GM23338 (cell line): ENCODE data around the gene FAM120A. TPM values are rescaled to one million over a fixed set of nuclear protein-coding genes. Genes with fewer than 3 reads are reported as not detected.

Source experiments
- ATAC-seq: fragments of 200-7000 bp; cut with Tn5 transposase; 3 replicates; pipeline ENCODE4 v1.9.1; 2020
- DNase-seq: peaks from one replicate; pipeline ENCODE4 v3.0.0-alpha.2; 2015; ENCODE audit warnings: low spot score
- H2AFZ ChIP-seq: fragments of 200-600 bp; sonication (generic); 2 replicates; pipeline ENCODE4 v1.8.0; 2016; ENCODE audit warnings: antibody characterized with exemption, mild to moderate bottlenecking, moderate library complexity
- H3F3A ChIP-seq: fragments of 200-600 bp; sonication (generic); replicated peaks from 2 replicates; pipeline ENCODE4 v1.8.0; 2017; ENCODE audit warnings: antibody characterized with exemption, mixed run types, low read depth
- H3K27ac ChIP-seq: fragments of 200-600 bp; sonication (generic); 2 replicates; pipeline ENCODE4 v1.6.1; 2016; ENCODE audit warnings: low read depth
- H3K27me3 ChIP-seq: fragments of 200-600 bp; sonication (generic); 2 replicates; pipeline ENCODE4 v1.8.0; 2016; ENCODE audit warnings: mild to moderate bottlenecking, mixed run types, moderate library complexity; ENCODE audit not compliant: insufficient read depth
- H3K36me3 ChIP-seq: fragments of 200-600 bp; sonication (generic); 2 replicates; pipeline ENCODE4 v1.8.0; 2016; ENCODE audit warnings: mild to moderate bottlenecking; ENCODE audit not compliant: insufficient read depth
- H3K4me1 ChIP-seq: fragments of 200-600 bp; sonication (generic); 2 replicates; pipeline ENCODE4 v1.8.0; 2016; ENCODE audit warnings: mild to moderate bottlenecking, moderate library complexity; ENCODE audit not compliant: insufficient read depth
- H3K4me2 ChIP-seq: fragments of 200-600 bp; sonication (generic); 2 replicates; pipeline ENCODE4 v1.7.1; 2017; ENCODE audit warnings: mixed run types
- H3K4me3 ChIP-seq: fragments of 200-600 bp; sonication (generic); 2 replicates; pipeline ENCODE4 v1.6.1; 2016; ENCODE audit warnings: mixed run types
- H3K79me2 ChIP-seq: fragments of 200-600 bp; sonication (generic); replicated peaks from 2 replicates; pipeline ENCODE4 v1.8.0; 2017; ENCODE audit warnings: mild to moderate bottlenecking; ENCODE audit not compliant: insufficient read depth
- H3K9me2 ChIP-seq: fragments of 200-600 bp; sonication (generic); 2 replicates; pipeline ENCODE4 v1.8.0; 2017; ENCODE audit not compliant: insufficient read depth
- H4K20me1 ChIP-seq: fragments of 200-600 bp; sonication (generic); replicated peaks from 2 replicates; pipeline ENCODE4 v1.8.0; 2017; ENCODE audit warnings: mild to moderate bottlenecking; ENCODE audit not compliant: insufficient read depth
- H3K27ac Mint-ChIP-seq: 2 replicates; pipeline ENCODE4 v1.8.0; 2020; ENCODE audit warnings: inconsistent platforms, mild to moderate bottlenecking, moderate library complexity, mixed read lengths
- H3K27me3 Mint-ChIP-seq: 3 replicates; pipeline ENCODE4 v1.8.0; 2022; ENCODE audit warnings: low read depth, mild to moderate bottlenecking, moderate library complexity, mixed read lengths, inconsistent platforms; ENCODE audit not compliant: insufficient read depth, poor library complexity
- H3K36me3 Mint-ChIP-seq: 3 replicates; pipeline ENCODE4 v1.8.0; 2021; ENCODE audit warnings: low read depth, mild to moderate bottlenecking, inconsistent platforms, moderate library complexity, mixed read lengths
- H3K4me1 Mint-ChIP-seq: 3 replicates; pipeline ENCODE4 v1.8.0; 2020; ENCODE audit warnings: mild to moderate bottlenecking, inconsistent platforms, mixed read lengths
- H3K4me3 Mint-ChIP-seq: 3 replicates; pipeline ENCODE4 v1.8.0; 2021; ENCODE audit warnings: moderate library complexity, mild to moderate bottlenecking, inconsistent platforms, mixed read lengths
- H3K9me3 Mint-ChIP-seq: 3 replicates; pipeline ENCODE4 v1.8.0; 2020; ENCODE audit warnings: moderate library complexity, mild to moderate bottlenecking, inconsistent platforms, mixed read lengths
- CREB1 ChIP-seq: fragments of 250-450 bp; sonication (Bioruptor Pico); IDR thresholded peaks from 2 replicates; pipeline ENCODE4 v1.5.0; 2020; ENCODE audit warnings: low read depth, mild to moderate bottlenecking, moderate library complexity
- CTCF ChIP-seq, 2 experiments: fragments of 200-600 bp in 1 of 2; sonication (generic) in 1 of 2; conservative IDR thresholded peaks; 2 replicates each; pipeline versions ENCODE4 v1.5.1 to v1.6.1; 2016 to 2017; ENCODE audit warnings: antibody characterized with exemption in 2 of 2, low read depth in 2 of 2, mild to moderate bottlenecking in 2 of 2, moderate library complexity in 1 of 2
- EZH2 ChIP-seq: fragments of 200-600 bp; sonication (generic); IDR thresholded peaks from one replicate; pipeline ENCODE4 v1.8.0; 2017; ENCODE audit warnings: antibody characterized with exemption, mild to moderate bottlenecking, low read depth; ENCODE audit not compliant: unreplicated experiment
- EZH2phosphoT487 ChIP-seq: fragments of 200-600 bp; sonication (generic); IDR thresholded peaks from one replicate; pipeline ENCODE4 v1.8.1; 2018; ENCODE audit warnings: antibody characterized with exemption; ENCODE audit not compliant: unreplicated experiment
- JUNB ChIP-seq: IDR thresholded peaks from one replicate; pipeline ENCODE4 v1.6.1; 2016; ENCODE audit warnings: antibody characterized with exemption; ENCODE audit not compliant: unreplicated experiment
- NANOG ChIP-seq: IDR thresholded peaks from 2 replicates; pipeline ENCODE4 v1.6.1; 2016; ENCODE audit warnings: antibody characterized with exemption, borderline replicate concordance
- POLR2AphosphoS5 ChIP-seq: IDR thresholded peaks from 2 replicates; pipeline ENCODE4 v1.6.1; 2016; ENCODE audit warnings: antibody characterized with exemption, low read depth
- STAT1 ChIP-seq: IDR thresholded peaks from one replicate; pipeline ENCODE4 v1.6.1; 2016; ENCODE audit warnings: antibody characterized with exemption; ENCODE audit not compliant: unreplicated experiment
- ZNF114 ChIP-seq: fragments of 250-450 bp; sonication (Bioruptor Pico); IDR thresholded peaks from 2 replicates; pipeline ENCODE4 v1.5.0; 2020; ENCODE audit warnings: mild to moderate bottlenecking, moderate library complexity
- ZNF331 ChIP-seq: fragments of 250-450 bp; sonication (Bioruptor Pico); IDR thresholded peaks from 2 replicates; pipeline ENCODE4 v1.5.0; 2020; ENCODE audit warnings: low read depth, mild to moderate bottlenecking, moderate library complexity
- polyA plus RNA-seq: library from polyadenylated mRNA; unstranded; fragments of >200 nt; fragmentation: Nextera tagmentation; extraction: Ambion mirVana; gene quantifications from 2 replicates; pipeline ENCODE4 v1.2.1, GENCODE V29; 2016
- total RNA-seq: library from RNA; depleted of rRNA; stranded (reverse); fragments of >200 nt; shearing (Covaris generic); gene quantifications from 2 replicates; pipeline ENCODE4 v1.2.3, GENCODE V29; 2014
- TF ChIP-seq, protein P1 (sequence below): IDR thresholded peaks from 2 replicates; pipeline ENCODE4 v1.6.1; 2016; ENCODE audit warnings: antibody characterized with exemption
- TF ChIP-seq, protein P2 (sequence below): IDR thresholded peaks from one replicate; pipeline ENCODE4 v1.6.1; 2018; ENCODE audit warnings: antibody characterized with exemption; ENCODE audit not compliant: unreplicated experiment
- TF ChIP-seq, protein P3 (sequence below): fragments of 250-450 bp; sonication (Bioruptor Pico); IDR thresholded peaks from 2 replicates; pipeline ENCODE4 v1.5.0; 2020; ENCODE audit warnings: mild to moderate bottlenecking, moderate library complexity

FAM120A gene
- total and polyA plus RNA-seq, 2 experiments from 2014 or later: 28.2 to 52.5 TPM

DNA sequence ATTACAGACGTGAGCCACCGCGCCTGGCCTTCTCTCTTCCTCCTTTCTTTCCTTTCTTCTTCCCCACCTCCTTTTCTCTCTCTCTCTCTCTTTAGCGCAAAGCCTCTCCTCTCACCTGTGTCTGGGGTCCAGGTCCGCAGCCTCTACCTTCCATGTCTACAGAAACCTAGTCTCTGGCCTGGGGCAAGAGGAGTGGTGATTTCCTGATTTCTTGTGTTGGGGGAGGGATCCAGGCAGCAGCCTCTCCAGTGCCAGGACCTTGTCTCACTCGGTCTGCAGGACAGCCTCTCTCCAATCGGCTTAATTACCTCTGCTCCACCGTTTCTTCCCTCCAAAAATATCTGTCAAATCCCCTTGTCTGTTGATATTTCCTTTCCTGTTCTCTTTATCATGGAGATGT, 16.1 kb upstream of the FAM120A start:
- no peak overlapping the region for H3K4me3 ChIP-seq
- H3K27me3 Mint-ChIP-seq: peaks cover 3% of the 10 kb centered on the region
- no peak overlapping the region for H3K27ac Mint-ChIP-seq
- H3K27me3 ChIP-seq: no peaks in the 10 kb centered on the region
- H3K27ac ChIP-seq: no peak overlapping the region
- no peak for DNase-seq
- H3F3A ChIP-seq: no peaks in the 10 kb centered on the region
- no peaks in the 10 kb centered on the region for H3K36me3 Mint-ChIP-seq
- no peak overlapping the region for H3K4me3 Mint-ChIP-seq
- no peaks in the 10 kb centered on the region for H3K9me3 Mint-ChIP-seq
- ATAC-seq: peak; percentile 37; the same call in 2 of the 3 replicates
- no peak for TF ChIP-seq NANOG
- TF ChIP-seq, protein P1, sequence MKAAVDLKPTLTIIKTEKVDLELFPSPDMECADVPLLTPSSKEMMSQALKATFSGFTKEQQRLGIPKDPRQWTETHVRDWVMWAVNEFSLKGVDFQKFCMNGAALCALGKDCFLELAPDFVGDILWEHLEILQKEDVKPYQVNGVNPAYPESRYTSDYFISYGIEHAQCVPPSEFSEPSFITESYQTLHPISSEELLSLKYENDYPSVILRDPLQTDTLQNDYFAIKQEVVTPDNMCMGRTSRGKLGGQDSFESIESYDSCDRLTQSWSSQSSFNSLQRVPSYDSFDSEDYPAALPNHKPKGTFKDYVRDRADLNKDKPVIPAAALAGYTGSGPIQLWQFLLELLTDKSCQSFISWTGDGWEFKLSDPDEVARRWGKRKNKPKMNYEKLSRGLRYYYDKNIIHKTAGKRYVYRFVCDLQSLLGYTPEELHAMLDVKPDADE: no peak
- TF ChIP-seq STAT1: no peak
- TF ChIP-seq, protein P2, sequence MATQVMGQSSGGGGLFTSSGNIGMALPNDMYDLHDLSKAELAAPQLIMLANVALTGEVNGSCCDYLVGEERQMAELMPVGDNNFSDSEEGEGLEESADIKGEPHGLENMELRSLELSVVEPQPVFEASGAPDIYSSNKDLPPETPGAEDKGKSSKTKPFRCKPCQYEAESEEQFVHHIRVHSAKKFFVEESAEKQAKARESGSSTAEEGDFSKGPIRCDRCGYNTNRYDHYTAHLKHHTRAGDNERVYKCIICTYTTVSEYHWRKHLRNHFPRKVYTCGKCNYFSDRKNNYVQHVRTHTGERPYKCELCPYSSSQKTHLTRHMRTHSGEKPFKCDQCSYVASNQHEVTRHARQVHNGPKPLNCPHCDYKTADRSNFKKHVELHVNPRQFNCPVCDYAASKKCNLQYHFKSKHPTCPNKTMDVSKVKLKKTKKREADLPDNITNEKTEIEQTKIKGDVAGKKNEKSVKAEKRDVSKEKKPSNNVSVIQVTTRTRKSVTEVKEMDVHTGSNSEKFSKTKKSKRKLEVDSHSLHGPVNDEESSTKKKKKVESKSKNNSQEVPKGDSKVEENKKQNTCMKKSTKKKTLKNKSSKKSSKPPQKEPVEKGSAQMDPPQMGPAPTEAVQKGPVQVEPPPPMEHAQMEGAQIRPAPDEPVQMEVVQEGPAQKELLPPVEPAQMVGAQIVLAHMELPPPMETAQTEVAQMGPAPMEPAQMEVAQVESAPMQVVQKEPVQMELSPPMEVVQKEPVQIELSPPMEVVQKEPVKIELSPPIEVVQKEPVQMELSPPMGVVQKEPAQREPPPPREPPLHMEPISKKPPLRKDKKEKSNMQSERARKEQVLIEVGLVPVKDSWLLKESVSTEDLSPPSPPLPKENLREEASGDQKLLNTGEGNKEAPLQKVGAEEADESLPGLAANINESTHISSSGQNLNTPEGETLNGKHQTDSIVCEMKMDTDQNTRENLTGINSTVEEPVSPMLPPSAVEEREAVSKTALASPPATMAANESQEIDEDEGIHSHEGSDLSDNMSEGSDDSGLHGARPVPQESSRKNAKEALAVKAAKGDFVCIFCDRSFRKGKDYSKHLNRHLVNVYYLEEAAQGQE: no peak
- no peak for TF ChIP-seq EZH2
- TF ChIP-seq, protein P3, sequence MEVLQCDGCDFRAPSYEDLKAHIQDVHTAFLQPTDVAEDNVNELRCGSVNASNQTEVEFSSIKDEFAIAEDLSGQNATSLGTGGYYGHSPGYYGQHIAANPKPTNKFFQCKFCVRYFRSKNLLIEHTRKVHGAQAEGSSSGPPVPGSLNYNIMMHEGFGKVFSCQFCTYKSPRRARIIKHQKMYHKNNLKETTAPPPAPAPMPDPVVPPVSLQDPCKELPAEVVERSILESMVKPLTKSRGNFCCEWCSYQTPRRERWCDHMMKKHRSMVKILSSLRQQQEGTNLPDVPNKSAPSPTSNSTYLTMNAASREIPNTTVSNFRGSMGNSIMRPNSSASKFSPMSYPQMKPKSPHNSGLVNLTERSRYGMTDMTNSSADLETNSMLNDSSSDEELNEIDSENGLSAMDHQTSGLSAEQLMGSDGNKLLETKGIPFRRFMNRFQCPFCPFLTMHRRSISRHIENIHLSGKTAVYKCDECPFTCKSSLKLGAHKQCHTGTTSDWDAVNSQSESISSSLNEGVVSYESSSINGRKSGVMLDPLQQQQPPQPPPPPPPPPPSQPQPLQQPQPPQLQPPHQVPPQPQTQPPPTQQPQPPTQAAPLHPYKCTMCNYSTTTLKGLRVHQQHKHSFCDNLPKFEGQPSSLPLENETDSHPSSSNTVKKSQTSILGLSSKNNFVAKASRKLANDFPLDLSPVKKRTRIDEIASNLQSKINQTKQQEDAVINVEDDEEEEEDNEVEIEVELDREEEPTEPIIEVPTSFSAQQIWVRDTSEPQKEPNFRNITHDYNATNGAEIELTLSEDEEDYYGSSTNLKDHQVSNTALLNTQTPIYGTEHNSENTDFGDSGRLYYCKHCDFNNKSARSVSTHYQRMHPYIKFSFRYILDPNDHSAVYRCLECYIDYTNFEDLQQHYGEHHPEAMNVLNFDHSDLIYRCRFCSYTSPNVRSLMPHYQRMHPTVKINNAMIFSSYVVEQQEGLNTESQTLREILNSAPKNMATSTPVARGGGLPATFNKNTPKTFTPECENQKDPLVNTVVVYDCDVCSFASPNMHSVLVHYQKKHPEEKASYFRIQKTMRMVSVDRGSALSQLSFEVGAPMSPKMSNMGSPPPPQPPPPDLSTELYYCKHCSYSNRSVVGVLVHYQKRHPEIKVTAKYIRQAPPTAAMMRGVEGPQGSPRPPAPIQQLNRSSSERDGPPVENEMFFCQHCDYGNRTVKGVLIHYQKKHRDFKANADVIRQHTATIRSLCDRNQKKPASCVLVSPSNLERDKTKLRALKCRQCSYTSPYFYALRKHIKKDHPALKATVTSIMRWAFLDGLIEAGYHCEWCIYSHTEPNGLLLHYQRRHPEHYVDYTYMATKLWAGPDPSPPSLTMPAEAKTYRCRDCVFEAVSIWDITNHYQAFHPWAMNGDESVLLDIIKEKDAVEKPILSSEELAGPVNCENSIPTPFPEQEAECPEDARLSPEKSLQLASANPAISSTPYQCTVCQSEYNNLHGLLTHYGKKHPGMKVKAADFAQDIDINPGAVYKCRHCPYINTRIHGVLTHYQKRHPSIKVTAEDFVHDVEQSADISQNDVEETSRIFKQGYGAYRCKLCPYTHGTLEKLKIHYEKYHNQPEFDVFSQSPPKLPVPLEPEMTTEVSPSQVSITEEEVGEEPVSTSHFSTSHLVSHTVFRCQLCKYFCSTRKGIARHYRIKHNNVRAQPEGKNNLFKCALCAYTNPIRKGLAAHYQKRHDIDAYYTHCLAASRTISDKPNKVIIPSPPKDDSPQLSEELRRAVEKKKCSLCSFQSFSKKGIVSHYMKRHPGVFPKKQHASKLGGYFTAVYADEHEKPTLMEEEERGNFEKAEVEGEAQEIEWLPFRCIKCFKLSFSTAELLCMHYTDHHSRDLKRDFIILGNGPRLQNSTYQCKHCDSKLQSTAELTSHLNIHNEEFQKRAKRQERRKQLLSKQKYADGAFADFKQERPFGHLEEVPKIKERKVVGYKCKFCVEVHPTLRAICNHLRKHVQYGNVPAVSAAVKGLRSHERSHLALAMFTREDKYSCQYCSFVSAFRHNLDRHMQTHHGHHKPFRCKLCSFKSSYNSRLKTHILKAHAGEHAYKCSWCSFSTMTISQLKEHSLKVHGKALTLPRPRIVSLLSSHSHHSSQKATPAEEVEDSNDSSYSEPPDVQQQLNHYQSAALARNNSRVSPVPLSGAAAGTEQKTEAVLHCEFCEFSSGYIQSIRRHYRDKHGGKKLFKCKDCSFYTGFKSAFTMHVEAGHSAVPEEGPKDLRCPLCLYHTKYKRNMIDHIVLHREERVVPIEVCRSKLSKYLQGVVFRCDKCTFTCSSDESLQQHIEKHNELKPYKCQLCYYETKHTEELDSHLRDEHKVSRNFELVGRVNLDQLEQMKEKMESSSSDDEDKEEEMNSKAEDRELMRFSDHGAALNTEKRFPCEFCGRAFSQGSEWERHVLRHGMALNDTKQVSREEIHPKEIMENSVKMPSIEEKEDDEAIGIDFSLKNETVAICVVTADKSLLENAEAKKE (CRISPR knock-in tag): no peak
- no peak for TF ChIP-seq ZNF114 (CRISPR knock-in tag)
- TF ChIP-seq JUNB: no peak
- no peak for TF ChIP-seq POLR2AphosphoS5
- no peak for TF ChIP-seq CTCF (conservative IDR thresholded peaks at IDR 0.05; ENCODE audit: low read depth in 2 of 2)
- no peak for TF ChIP-seq ZNF331
- TF ChIP-seq EZH2phosphoT487: no peak
- TF ChIP-seq CREB1 (CRISPR knock-in tag): no peak
- 0 out of 2 replicates have a peak overlapping the region, but pooled peaks have one; percentile 45 for H2AFZ ChIP-seq
- H3K4me2 ChIP-seq: no peak overlapping the region
- 0 out of 2 replicates have a peak, but pooled peaks cover 4% of the 10 kb centered on the region for H3K4me1 ChIP-seq
- no peaks in the 10 kb centered on the region for H3K36me3 ChIP-seq
- H4K20me1 ChIP-seq: no peaks in the 10 kb centered on the region
- peaks cover 8% of the 10 kb centered on the region for H3K4me1 Mint-ChIP-seq
- no peaks in the 10 kb centered on the region for H3K79me2 ChIP-seq
- H3K9me2 ChIP-seq: no peaks in the 10 kb centered on the region
